Activated T-helper 1 cell treated with anti-CD3 and anti-CD28 coated beads, Interleukin-12 subunit alpha, Interleukin-12 subunit beta, Interleukin-2, Interleukin-4 antibody, amounts not matched to agents 30 ng/mL and 10 ng/mL and 1 ng/mL, durations not matched to agents 14 hours and 24 hours and 36 hours (primary cell): ENCODE measurements around the gene MRPS18A. TPM values are rescaled to one million over a fixed set of nuclear protein-coding genes. Genes with fewer than 3 reads are reported as not detected.

Experiments used
- DNase-seq: peaks from one replicate; pipeline ENCODE4 v3.0.0; 2021; ENCODE audit warnings: low spot score
- H3K27ac Mint-ChIP-seq: one replicate; pipeline ENCODE4 v1.8.0; 2021; ENCODE audit warnings: mild to moderate bottlenecking, mixed read lengths
- H3K27me3 Mint-ChIP-seq: one replicate; pipeline ENCODE4 v1.8.0; 2022; ENCODE audit warnings: mild to moderate bottlenecking, moderate library complexity, mixed read lengths; ENCODE audit not compliant: insufficient read depth
- H3K36me3 Mint-ChIP-seq: one replicate; pipeline ENCODE4 v1.8.0; 2021; ENCODE audit warnings: low read depth, mixed read lengths
- H3K4me1 Mint-ChIP-seq: one replicate; pipeline ENCODE4 v1.8.0; 2021; ENCODE audit warnings: low read depth, mixed read lengths
- H3K4me3 Mint-ChIP-seq: one replicate; pipeline ENCODE4 v1.8.0; 2021; ENCODE audit warnings: mild to moderate bottlenecking, moderate library complexity, mixed read lengths
- H3K9me3 Mint-ChIP-seq: one replicate; pipeline ENCODE4 v1.8.0; 2021; ENCODE audit warnings: mixed read lengths
- intact Hi-C: fragments of 100-400 bp; cut with micrococcal nuclease; formaldehyde crosslinking; loops from one replicate; pipeline ENCODE4 v1.15.1; 2024
- total RNA-seq: library from RNA; stranded (reverse); gene quantifications from 2 replicates; pipeline ENCODE4 v1.2.3, GENCODE V29; 2022

Gene MRPS18A
- total RNA-seq, 1 donor from 2014 or later = 55.9 TPM

DNA sequence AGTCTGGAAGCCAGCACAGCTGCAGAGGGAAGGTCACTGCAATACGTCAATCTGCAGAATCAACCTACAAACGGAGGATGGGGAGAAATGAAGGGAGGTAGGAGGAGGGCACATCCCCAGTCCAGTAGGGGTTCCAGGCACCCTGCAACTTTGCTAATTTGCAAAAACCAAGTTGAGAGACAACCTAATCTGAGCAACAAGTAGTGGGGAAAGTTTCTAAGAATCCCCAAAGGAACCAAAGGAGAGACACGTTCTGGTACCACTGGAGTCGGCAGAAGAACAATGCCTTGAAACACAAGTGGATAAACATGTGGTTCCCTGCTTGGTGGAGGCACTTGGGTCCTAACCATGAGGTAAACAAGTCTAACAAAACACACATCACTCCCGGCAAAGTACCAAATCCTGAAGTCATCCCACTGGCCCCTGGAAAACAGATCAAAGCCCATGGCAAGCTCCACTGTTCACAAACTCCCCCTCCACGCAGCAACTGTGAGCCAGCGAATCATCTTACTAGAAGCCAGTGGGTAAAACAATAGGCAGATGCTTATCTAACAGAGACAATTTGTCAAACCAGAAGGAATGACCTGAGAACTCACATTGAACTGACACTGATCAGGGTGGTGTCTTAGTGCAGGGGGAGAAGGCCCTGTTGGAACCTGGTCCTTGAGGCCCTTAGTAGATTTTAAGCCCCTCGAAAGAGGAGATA is 4.7 kb downstream of the MRPS18A start:
- H3K9me3 Mint-ChIP-seq = no peaks in the 10 kb centered on the region
- no peaks in the 10 kb centered on the region for H3K27me3 Mint-ChIP-seq
- DNase-seq = no peak
- peaks cover 44% of the 10 kb centered on the region for H3K4me1 Mint-ChIP-seq
- intact Hi-C loops = no loop called here
- no peak overlapping the region for H3K4me3 Mint-ChIP-seq
- H3K36me3 Mint-ChIP-seq = peaks cover 24% of the 10 kb centered on the region
- H3K27ac Mint-ChIP-seq = no peak overlapping the region

DNA sequence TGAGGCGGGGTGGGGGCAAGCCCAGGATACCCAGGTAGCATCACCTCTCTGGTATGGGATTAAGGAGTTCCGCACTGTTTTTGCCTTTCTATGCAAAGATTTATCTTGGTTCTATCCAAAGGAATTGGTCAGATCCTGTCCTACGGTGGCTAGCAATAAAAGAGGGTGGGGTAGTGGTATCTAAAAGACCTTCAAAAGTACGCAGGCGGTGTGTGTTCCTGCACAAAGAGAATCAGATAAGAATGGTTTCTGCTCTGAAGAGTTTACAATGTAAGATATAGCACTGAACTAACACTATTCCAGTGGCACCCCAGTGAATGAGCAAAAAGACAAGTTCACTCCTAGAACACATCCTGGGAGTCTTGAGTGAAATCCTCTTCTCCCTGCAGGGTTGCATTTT is 6.3 kb downstream of the MRPS18A start:
- Mint-ChIP-seq H3K4me1 (peaks cover 34% of the 10 kb centered on the region), H3K36me3 (peaks cover 23% of the 10 kb centered on the region), H3K27me3 (no peaks in the 10 kb centered on the region), H3K9me3 (no peaks in the 10 kb centered on the region), H3K27ac (no peak overlapping the region), H3K4me3 (no peak overlapping the region)
- intact Hi-C loops = no loop called here
- no peak for DNase-seq

DNA sequence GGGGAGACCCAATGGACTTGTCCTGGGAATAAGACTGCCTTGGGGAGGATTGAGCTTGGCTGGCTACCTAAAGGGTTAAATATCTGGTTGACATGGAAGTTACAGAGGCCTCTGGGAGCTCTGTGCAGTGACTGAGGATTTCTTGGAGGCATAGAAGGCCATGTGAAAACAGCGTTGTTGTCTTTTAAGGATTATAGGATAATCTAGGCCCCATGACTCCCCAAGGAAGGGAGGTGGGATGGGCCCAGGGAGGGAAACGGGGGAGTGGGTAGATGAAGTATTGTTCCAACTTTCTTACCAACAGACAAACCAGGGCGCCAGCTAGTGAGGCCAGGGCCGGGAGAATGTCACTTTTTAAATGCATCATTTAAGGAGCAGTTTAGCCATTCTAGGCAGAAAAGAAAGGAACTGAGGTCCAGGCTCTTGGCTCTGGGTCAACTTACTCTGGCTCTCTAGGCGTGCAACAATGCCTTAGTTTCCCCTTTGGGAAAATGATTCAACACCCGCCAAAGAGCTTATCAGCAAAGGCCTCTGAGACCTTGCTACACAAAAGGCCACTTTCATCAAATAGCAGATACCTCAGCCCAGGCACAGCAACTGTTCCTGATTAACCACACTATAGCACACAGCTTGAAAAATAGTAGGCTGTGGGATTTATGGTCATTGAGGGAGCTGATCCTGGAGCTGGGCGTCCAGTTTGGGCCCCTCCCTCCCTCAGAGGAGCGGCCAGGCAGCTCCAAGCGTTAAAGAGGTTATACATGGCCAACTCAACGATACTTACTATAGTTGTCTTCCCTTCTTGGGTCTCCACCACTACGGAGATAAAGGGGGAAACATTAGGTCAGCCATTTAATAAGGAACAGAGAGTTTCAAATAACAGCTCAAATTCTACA is 7.0 kb downstream of the MRPS18A start:
- no peak for DNase-seq
- Mint-ChIP-seq H3K36me3 (peaks cover 28% of the 10 kb centered on the region), H3K27ac (no peak overlapping the region), H3K27me3 (no peaks in the 10 kb centered on the region), H3K4me1 (peaks cover 27% of the 10 kb centered on the region), H3K4me3 (no peak overlapping the region), H3K9me3 (no peaks in the 10 kb centered on the region)
- intact Hi-C loops = no loop called here

DNA sequence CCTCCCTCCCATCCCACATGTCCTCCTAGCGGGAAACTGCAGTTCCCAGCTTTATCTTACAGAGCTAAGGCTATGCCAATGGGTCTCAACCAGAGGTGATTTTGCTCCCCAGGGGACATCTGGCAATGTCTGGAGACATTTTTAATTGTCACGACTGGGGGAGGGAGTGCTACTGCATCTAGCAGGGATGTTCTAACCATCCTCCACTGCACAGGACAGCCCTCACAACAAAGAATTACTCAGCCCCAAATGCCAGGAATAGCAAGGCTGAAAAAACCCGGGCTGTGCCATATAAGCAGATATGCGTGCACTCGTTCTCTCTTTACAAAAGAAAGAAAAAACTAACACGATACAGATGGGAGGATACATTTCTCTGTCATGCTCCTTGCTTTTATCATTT is 8.5 kb downstream of the MRPS18A start:
- H3K36me3 Mint-ChIP-seq = peaks cover 32% of the 10 kb centered on the region

DNA sequence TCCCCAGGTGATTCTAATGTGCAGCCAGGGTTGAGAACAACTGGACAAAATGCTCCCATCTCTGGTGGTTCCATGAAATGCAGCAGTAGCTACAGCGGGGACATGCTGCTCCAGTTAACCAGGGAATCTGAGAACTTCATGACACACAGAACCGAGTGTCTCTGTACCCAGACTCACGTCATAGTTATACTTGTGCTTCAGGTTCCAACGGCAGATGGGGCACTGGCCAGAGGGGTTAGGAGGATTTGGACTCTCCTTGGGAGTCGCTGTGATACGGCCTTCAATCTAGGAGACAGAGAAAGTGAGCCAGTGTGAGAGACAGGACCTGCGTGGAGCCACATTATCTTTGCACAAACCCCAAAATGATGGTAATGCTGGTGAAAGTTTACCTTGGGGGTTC is 9.2 kb downstream of the MRPS18A start:
- Mint-ChIP-seq H3K27ac (no peak overlapping the region), H3K4me1 (peaks cover 9% of the 10 kb centered on the region), H3K9me3 (no peaks in the 10 kb centered on the region), H3K4me3 (no peak overlapping the region), H3K27me3 (no peaks in the 10 kb centered on the region), H3K36me3 (peaks cover 31% of the 10 kb centered on the region)
- intact Hi-C loops = no loop called here
- no peak for DNase-seq

More for the DNA sequence above, 8.5 kb downstream of the MRPS18A start:
- no peaks in the 10 kb centered on the region for H3K9me3 Mint-ChIP-seq
- peaks cover 16% of the 10 kb centered on the region for H3K4me1 Mint-ChIP-seq
- DNase-seq = no peak
- H3K27me3 Mint-ChIP-seq = no peaks in the 10 kb centered on the region
- intact Hi-C loops = no loop called here
- H3K4me3 Mint-ChIP-seq = no peak overlapping the region
- no peak overlapping the region for H3K27ac Mint-ChIP-seq

GRCh38 chr6:43677759-43678158 is 9.8 kb downstream of the MRPS18A start:
- Mint-ChIP-seq H3K27ac (no peak overlapping the region), H3K9me3 (no peaks in the 10 kb centered on the region), H3K36me3 (peaks cover 32% of the 10 kb centered on the region), H3K27me3 (no peaks in the 10 kb centered on the region), H3K4me1 (peaks cover 4% of the 10 kb centered on the region), H3K4me3 (no peak overlapping the region)
- no peak for DNase-seq
- intact Hi-C loops = no loop called here

GRCh38 chr6:43676962-43677606 is 10.5 kb downstream of the MRPS18A start:
- no peak for DNase-seq

GRCh38 chr6:43674921-43675320 is 12.7 kb downstream of the MRPS18A start:
- H3K36me3 Mint-ChIP-seq = peaks cover 40% of the 10 kb centered on the region
- H3K4me1 Mint-ChIP-seq = peaks cover 13% of the 10 kb centered on the region
- no peaks in the 10 kb centered on the region for H3K27me3 Mint-ChIP-seq
- no peaks in the 10 kb centered on the region for H3K9me3 Mint-ChIP-seq
- intact Hi-C loops = no loop called here
- H3K4me3 Mint-ChIP-seq = no peak overlapping the region
- DNase-seq = no peak
- H3K27ac Mint-ChIP-seq = no peak overlapping the region

More at GRCh38 chr6:43676962-43677606, 10.5 kb downstream of the MRPS18A start:
- Mint-ChIP-seq H3K4me1 (no peaks in the 10 kb centered on the region), H3K9me3 (no peaks in the 10 kb centered on the region), H3K36me3 (peaks cover 34% of the 10 kb centered on the region), H3K27ac (no peak overlapping the region), H3K4me3 (no peak overlapping the region), H3K27me3 (no peaks in the 10 kb centered on the region)
- intact Hi-C loops = no loop called here

GRCh38 chr6:43674291-43674690 is 13.3 kb downstream of the MRPS18A start:
- no peak for DNase-seq
- H3K27ac Mint-ChIP-seq = no peak overlapping the region

DNA sequence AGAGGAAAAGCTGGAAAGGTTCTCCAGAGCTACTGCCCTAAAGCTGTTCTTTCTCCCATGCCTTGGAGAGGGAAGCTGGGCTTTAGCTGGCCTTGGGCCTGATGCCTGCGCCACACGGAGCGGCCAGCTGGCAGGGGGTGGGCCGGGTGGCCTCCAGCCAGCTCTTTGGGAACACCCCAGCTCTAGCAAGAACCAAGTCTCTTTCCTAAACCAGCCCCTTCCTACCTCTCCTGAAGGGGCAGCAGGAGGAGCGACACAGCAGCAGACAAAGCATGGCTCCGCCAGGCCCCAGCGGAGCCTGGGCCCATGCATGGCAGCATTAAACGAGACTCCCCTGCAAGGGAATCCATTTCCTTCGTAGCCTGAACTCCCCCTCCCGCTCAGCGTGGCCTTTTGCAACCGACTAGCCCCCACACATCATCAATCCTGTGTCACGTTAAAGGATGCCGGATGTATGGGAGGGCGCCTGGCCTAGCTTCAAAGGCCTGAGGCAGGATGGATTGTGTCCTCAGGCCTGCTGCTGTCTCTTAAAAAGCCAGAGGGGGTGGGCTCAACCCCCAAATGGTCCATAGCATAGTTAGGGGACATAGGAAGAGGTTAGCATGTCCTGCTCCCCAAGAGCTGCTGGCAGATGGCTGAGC is 14.0 kb downstream of the MRPS18A start:
- Mint-ChIP-seq H3K27ac (no peak overlapping the region), H3K27me3 (no peaks in the 10 kb centered on the region), H3K4me1 (peaks cover 22% of the 10 kb centered on the region), H3K4me3 (no peak overlapping the region), H3K36me3 (peaks cover 38% of the 10 kb centered on the region), H3K9me3 (no peaks in the 10 kb centered on the region)
- no peak for DNase-seq
- intact Hi-C loops = no loop called here

More at GRCh38 chr6:43674291-43674690, 13.3 kb downstream of the MRPS18A start:
- Mint-ChIP-seq H3K36me3 (peaks cover 40% of the 10 kb centered on the region), H3K4me3 (no peak overlapping the region), H3K9me3 (no peaks in the 10 kb centered on the region), H3K4me1 (peaks cover 20% of the 10 kb centered on the region), H3K27me3 (no peaks in the 10 kb centered on the region)
- intact Hi-C loops = no loop called here

GRCh38 chr6:43671801-43672690 is 15.5 kb downstream of the MRPS18A start:
- Mint-ChIP-seq H3K27me3 (no peaks in the 10 kb centered on the region), H3K4me1 (peaks cover 37% of the 10 kb centered on the region), H3K4me3 (no peak overlapping the region), H3K36me3 (peaks cover 34% of the 10 kb centered on the region), H3K27ac (no peak overlapping the region), H3K9me3 (no peaks in the 10 kb centered on the region)
- intact Hi-C loops = no loop called here
- no peak for DNase-seq
